ENCODE results near the gene BMP10.

Gene BMP10

GRCh38 chr2:68819556-68819955 lies 51.6 kb downstream of the BMP10 start:
- no peak for DNase-seq (ENCODE audit: low spot score)

- DNase-seq (ENCODE audit: low spot score) = no peak
Observed at GRCh38 chr2:68817306-68817705, 53.9 kb downstream of the BMP10 start.
